Measurements from ENCODE around the gene DCHS2. TPM values are rescaled to one million over a fixed set of nuclear protein-coding genes. Genes with fewer than 3 reads are reported as not detected.
A peak's percentile ranks its signal among the peaks of the same experiment; 100 is the strongest.

The DCHS2 gene
- total and polyA plus RNA-seq, 2 experiments from 2014 or later, result 0.21 to 7.6 TPM

DNA sequence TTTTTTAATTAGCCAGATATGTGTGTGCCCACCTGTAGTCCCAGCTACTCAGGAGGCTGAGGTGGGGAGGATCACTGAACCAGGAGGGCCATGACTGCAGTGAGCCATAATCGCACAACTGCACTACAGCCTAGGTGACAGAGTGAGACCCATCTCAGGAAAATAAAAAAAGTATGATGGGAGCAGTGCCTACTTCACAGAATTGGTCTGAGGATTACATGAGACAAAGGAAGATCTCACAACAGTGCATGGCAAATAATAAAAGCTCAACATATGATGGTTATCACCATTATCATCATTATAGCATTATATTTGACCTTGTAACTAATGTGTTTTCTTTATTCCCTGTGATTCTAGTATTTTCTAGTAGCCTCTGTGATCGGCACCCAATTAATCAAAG is 19.9 kb upstream of the DCHS2 start (continued):
- TF ChIP-seq, protein P1, sequence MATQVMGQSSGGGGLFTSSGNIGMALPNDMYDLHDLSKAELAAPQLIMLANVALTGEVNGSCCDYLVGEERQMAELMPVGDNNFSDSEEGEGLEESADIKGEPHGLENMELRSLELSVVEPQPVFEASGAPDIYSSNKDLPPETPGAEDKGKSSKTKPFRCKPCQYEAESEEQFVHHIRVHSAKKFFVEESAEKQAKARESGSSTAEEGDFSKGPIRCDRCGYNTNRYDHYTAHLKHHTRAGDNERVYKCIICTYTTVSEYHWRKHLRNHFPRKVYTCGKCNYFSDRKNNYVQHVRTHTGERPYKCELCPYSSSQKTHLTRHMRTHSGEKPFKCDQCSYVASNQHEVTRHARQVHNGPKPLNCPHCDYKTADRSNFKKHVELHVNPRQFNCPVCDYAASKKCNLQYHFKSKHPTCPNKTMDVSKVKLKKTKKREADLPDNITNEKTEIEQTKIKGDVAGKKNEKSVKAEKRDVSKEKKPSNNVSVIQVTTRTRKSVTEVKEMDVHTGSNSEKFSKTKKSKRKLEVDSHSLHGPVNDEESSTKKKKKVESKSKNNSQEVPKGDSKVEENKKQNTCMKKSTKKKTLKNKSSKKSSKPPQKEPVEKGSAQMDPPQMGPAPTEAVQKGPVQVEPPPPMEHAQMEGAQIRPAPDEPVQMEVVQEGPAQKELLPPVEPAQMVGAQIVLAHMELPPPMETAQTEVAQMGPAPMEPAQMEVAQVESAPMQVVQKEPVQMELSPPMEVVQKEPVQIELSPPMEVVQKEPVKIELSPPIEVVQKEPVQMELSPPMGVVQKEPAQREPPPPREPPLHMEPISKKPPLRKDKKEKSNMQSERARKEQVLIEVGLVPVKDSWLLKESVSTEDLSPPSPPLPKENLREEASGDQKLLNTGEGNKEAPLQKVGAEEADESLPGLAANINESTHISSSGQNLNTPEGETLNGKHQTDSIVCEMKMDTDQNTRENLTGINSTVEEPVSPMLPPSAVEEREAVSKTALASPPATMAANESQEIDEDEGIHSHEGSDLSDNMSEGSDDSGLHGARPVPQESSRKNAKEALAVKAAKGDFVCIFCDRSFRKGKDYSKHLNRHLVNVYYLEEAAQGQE (IDR thresholded peaks at IDR 0.05; ENCODE audit: unreplicated experiment), result no peak
- no peak for TF ChIP-seq ZNF114 (CRISPR knock-in tag; IDR thresholded peaks at IDR 0.05)
- TF ChIP-seq, protein P2, sequence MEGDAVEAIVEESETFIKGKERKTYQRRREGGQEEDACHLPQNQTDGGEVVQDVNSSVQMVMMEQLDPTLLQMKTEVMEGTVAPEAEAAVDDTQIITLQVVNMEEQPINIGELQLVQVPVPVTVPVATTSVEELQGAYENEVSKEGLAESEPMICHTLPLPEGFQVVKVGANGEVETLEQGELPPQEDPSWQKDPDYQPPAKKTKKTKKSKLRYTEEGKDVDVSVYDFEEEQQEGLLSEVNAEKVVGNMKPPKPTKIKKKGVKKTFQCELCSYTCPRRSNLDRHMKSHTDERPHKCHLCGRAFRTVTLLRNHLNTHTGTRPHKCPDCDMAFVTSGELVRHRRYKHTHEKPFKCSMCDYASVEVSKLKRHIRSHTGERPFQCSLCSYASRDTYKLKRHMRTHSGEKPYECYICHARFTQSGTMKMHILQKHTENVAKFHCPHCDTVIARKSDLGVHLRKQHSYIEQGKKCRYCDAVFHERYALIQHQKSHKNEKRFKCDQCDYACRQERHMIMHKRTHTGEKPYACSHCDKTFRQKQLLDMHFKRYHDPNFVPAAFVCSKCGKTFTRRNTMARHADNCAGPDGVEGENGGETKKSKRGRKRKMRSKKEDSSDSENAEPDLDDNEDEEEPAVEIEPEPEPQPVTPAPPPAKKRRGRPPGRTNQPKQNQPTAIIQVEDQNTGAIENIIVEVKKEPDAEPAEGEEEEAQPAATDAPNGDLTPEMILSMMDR (conservative IDR thresholded peaks at IDR 0.05; ENCODE audit: low read depth in 2 of 2), result no peak

DNA sequence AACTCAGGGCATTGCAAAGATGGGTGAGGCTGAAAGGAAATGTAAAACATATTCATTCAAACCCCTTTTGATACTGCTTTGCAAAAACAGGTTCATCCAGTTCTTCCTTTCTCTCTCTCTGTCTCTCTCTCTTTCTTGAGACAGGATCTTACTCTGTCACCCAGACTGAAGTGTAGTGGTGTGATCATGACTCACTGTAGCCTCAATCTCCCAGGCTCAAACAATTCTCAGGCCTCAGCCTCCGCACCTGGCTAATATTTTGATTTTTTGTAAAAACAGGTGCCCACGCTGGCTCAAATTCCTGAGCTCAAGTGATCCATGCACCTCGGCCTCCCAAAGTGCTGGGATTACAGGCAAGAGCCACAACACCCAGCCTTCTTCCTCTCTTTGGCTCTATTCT is 15.6 kb upstream of the DCHS2 start:
- ATAC-seq (peak; percentile 32; the same call in 2 of the 3 replicates), DNase-seq (ENCODE audit: low spot score) (peak; percentile 19)
- H3K27ac Mint-ChIP-seq, result no peak overlapping the region
- H4K20me1 ChIP-seq (replicated peaks; ENCODE audit: insufficient read depth), result no peaks in the 10 kb centered on the region
- no peaks in the 10 kb centered on the region for H3F3A ChIP-seq (replicated peaks; ENCODE audit: low read depth)
- no peaks in the 10 kb centered on the region for H3K27me3 Mint-ChIP-seq (ENCODE audit: insufficient read depth, low read depth, poor library complexity)
- no peak overlapping the region for H3K4me3 Mint-ChIP-seq
- H3K27ac ChIP-seq (ENCODE audit: low read depth), result no peak overlapping the region
- H3K27me3 ChIP-seq (ENCODE audit: insufficient read depth), result no peaks in the 10 kb centered on the region
- H3K9me2 ChIP-seq (ENCODE audit: insufficient read depth), result no peaks in the 10 kb centered on the region
- peak overlapping the region; percentile 40; the same call in 1 of the 2 replicates for H2AFZ ChIP-seq
- no peaks in the 10 kb centered on the region for H3K36me3 Mint-ChIP-seq (ENCODE audit: low read depth)
- H3K79me2 ChIP-seq (replicated peaks; ENCODE audit: insufficient read depth), result no peaks in the 10 kb centered on the region
- no peak overlapping the region for H3K4me3 ChIP-seq
- H3K9me3 Mint-ChIP-seq, result no peaks in the 10 kb centered on the region; the same call in 2 of the 3 replicates
- peaks cover 25% of the 10 kb centered on the region for H3K4me1 Mint-ChIP-seq
- peaks cover 8% of the 10 kb centered on the region for H3K4me1 ChIP-seq (ENCODE audit: insufficient read depth)
- H3K4me2 ChIP-seq, result no peak overlapping the region
- no peaks in the 10 kb centered on the region for H3K36me3 ChIP-seq (ENCODE audit: insufficient read depth)
- no peak for TF ChIP-seq CREB1 (CRISPR knock-in tag; IDR thresholded peaks at IDR 0.05; ENCODE audit: low read depth)
- TF ChIP-seq, protein P2 (conservative IDR thresholded peaks at IDR 0.05; ENCODE audit: low read depth in 2 of 2), result no peak
- no peak for TF ChIP-seq EZH2 (IDR thresholded peaks at IDR 0.05; ENCODE audit: low read depth, unreplicated experiment)
- TF ChIP-seq STAT1 (IDR thresholded peaks at IDR 0.05; ENCODE audit: unreplicated experiment), result no peak
- TF ChIP-seq, protein P3, sequence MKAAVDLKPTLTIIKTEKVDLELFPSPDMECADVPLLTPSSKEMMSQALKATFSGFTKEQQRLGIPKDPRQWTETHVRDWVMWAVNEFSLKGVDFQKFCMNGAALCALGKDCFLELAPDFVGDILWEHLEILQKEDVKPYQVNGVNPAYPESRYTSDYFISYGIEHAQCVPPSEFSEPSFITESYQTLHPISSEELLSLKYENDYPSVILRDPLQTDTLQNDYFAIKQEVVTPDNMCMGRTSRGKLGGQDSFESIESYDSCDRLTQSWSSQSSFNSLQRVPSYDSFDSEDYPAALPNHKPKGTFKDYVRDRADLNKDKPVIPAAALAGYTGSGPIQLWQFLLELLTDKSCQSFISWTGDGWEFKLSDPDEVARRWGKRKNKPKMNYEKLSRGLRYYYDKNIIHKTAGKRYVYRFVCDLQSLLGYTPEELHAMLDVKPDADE (IDR thresholded peaks at IDR 0.05), result no peak
- TF ChIP-seq EZH2phosphoT487 (IDR thresholded peaks at IDR 0.05; ENCODE audit: unreplicated experiment), result no peak
- no peak for TF ChIP-seq ZNF114 (CRISPR knock-in tag; IDR thresholded peaks at IDR 0.05)
- no peak for TF ChIP-seq NANOG (IDR thresholded peaks at IDR 0.05; ENCODE audit: borderline replicate concordance)
- TF ChIP-seq ZNF331 (CRISPR knock-in tag; IDR thresholded peaks at IDR 0.05; ENCODE audit: low read depth), result no peak

Measured in GM23338 (cell line).